K562 (cell line): Measurements from ENCODE around the gene EXO5. TPM values are rescaled to one million over a fixed set of nuclear protein-coding genes. Genes with fewer than 3 reads are reported as not detected.
A peak's percentile ranks its signal among the peaks of the same experiment; 100 is the strongest.

Experiments used
- ARID1B ChIP-seq: fragments of 450-650 bp; IDR thresholded peaks from 2 replicates; pipeline ENCODE4 v1.6.1; 2016; ENCODE audit warnings: antibody characterized with exemption, mild to moderate bottlenecking, inconsistent platforms
- BRD4 ChIP-seq: fragments of 200-600 bp; sonication (generic); IDR thresholded peaks from 2 replicates; pipeline ENCODE4 v1.6.1; 2017; ENCODE audit warnings: inconsistent platforms
- FOXP4 ChIP-seq: sonication (generic); formaldehyde crosslinking; IDR thresholded peaks from 2 replicates; pipeline ENCODE4 v1.8.0; 2022; ENCODE audit warnings: mild to moderate bottlenecking, missing genetic modification reagents, borderline replicate concordance
- HBP1 ChIP-seq: fragments of 450-650 bp; formaldehyde crosslinking; IDR thresholded peaks from 2 replicates; pipeline ENCODE4 v1.4.0; 2022; ENCODE audit warnings: missing genetic modification characterization
- PCBP2 ChIP-seq: fragments of 200-400 bp; formaldehyde crosslinking; IDR thresholded peaks from 2 replicates; pipeline ENCODE4 v1.6.1; 2018; ENCODE audit warnings: low read length, low read depth, mild to moderate bottlenecking, moderate library complexity; ENCODE audit not compliant: poor library complexity, severe bottlenecking
- TEAD1 ChIP-seq, 2 experiments: fragments of 450-650 bp in 1 of 2; sonication (generic) in 1 of 2; formaldehyde crosslinking; IDR thresholded peaks; 2 replicates each; pipeline versions ENCODE4 v1.4.0 to v1.8.0; 2020 to 2022; ENCODE audit warnings: mild to moderate bottlenecking in 2 of 2, missing genetic modification reagents in 1 of 2
- ZFX ChIP-seq: sonication (generic); formaldehyde crosslinking; IDR thresholded peaks from 2 replicates; pipeline ENCODE4 v1.8.0; 2022; ENCODE audit warnings: mild to moderate bottlenecking, missing genetic modification reagents, moderate library complexity
- ZNF764 ChIP-seq: fragments of 250-450 bp; sonication (Bioruptor Pico); IDR thresholded peaks from 2 replicates; pipeline ENCODE4 v1.4.0; 2020; ENCODE audit warnings: low read depth, mild to moderate bottlenecking, moderate library complexity
- polyA plus RNA-seq, 8 experiments: library from polyadenylated mRNA; depleted of rRNA in 4 of 8; stranded (reverse) in 5 of 8; unstranded in 3 of 8; fragments of >200 nt; fragmentation: Nextera tagmentation in 2 of 8; fragmentation: Illumina TruSeq in 1 of 8; extraction: Ambion mirVana in 2 of 8; extraction: Trizol in 1 of 8; gene quantifications; 2 replicates each; pipeline versions ENCODE4 v1.2.1 to v1.2.3, GENCODE V29; 2011 to 2014; ENCODE audit warnings: inconsistent platforms in 1 of 8, missing spikeins in 1 of 8
- total RNA-seq, 7 experiments: library from RNA; depleted of rRNA in 6 of 7; stranded (reverse); fragments of >200 nt in 6 of 7; fragmentation: Illumina TruSeq in 2 of 7; extraction: Trizol in 2 of 7; gene quantifications; 2 replicates each; pipeline versions ENCODE4 v1.2.1 to v1.2.3, GENCODE V29; 2011 to 2021; ENCODE audit warnings: low replicate concordance in 1 of 7

Gene EXO5
- total and polyA plus RNA-seq, 9 of the 15 experiments (the other 6 are each of a cell fraction or from before 2014, with no cell fraction given), result 1.1 to 4.3 (median 2.8) TPM

DNA sequence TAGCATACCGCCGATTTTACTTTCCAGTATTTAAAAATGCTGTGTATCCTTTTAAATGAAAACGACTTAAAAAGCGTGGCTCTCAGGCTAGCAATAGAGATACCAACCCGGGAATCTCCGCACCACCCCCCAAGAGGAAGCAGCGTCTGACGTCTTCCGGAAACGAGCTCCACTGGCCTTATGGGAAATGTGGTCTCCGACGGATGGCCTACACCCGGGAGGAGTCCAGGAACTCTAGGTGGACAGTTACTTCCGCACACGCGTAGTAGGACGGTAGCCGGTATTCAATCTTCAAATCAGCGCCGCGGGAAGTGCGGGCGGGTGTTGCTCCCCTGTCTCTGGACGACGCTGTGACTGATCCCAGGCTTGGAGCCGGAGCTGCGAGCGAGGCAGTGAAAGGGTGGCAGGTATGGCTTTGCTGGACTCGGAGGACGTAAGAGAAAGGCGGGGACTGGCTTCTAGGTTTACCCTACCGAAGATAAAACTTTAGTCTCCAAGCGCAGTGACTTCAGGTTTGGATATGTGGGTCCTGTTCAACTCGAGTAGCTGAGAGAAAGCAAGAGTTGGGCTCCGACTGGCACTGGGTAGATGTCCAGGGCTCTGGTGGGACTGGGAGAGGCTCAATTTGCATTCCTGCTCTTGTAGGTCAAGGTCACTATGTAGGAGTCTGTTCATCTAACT lies 23.0 kb downstream of the EXO5 start, which contains the start of gene ZNF684 (continued):
- TF ChIP-seq FOXP4 (CRISPR knock-in tag) (peak; percentile 62; the same call in 1 of the 2 replicates), TEAD1 (CRISPR knock-in tag; IDR thresholded peaks at IDR 0.05) (peak; percentile 31 to 96; a peak in 2 of 4 replicates), HBP1 (CRISPR knock-in tag) (peak; percentile 74; the same call in 1 of the 2 replicates), ZFX (peak; percentile 82), BRD4 (no peak), ZNF764 (no peak), ARID1B (no peak), PCBP2 (no peak)
